Thymus (tissue), 11 donors: ENCODE data around the gene IFI27L2. TPM values are rescaled to one million over a fixed set of nuclear protein-coding genes. Genes with fewer than 3 reads are reported as not detected.

ENCODE experiments used
- DNase-seq, 9 donors: peaks; one replicate each; pipeline ENCODE4 v3.0.0-alpha.2; 2013; ENCODE audit warnings: low spot score in 9 of 9, low read depth in 6 of 9, missing footprints in 1 of 9
- H3K27ac ChIP-seq, 2 donors: one replicate each; pipeline ENCODE4 v1.5.1; 2013; ENCODE audit warnings: control low read depth in 1 of 2, low read depth in 1 of 2, low read length in 1 of 2, mild to moderate bottlenecking in 1 of 2, moderate library complexity in 1 of 2
- H3K27me3 ChIP-seq, 2 donors: one replicate each; pipeline ENCODE4 v1.5.1; 2013; ENCODE audit warnings: low read length in 1 of 2; ENCODE audit not compliant: control insufficient read depth in 2 of 2, insufficient read depth in 1 of 2
- H3K36me3 ChIP-seq, 2 donors: one replicate each; pipeline ENCODE4 v1.5.1; 2013; ENCODE audit warnings: low read length in 1 of 2, mild to moderate bottlenecking in 1 of 2, moderate library complexity in 1 of 2; ENCODE audit not compliant: control insufficient read depth in 2 of 2, insufficient read depth in 2 of 2
- H3K4me1 ChIP-seq, 2 donors: one replicate each; pipeline ENCODE4 v1.5.1; 2013; ENCODE audit warnings: low read length in 2 of 2; ENCODE audit not compliant: control insufficient read depth in 2 of 2, insufficient read depth in 2 of 2
- H3K4me3 ChIP-seq, 2 donors: one replicate each; pipeline ENCODE4 v1.5.1; 2013; ENCODE audit warnings: low read length in 2 of 2, control low read depth in 1 of 2, mild to moderate bottlenecking in 1 of 2
- H3K9me3 ChIP-seq, 2 donors: one replicate each; pipeline ENCODE4 v1.5.1; 2013; ENCODE audit warnings: low read length in 1 of 2, mild to moderate bottlenecking in 1 of 2; ENCODE audit not compliant: control insufficient read depth in 2 of 2, insufficient read depth in 1 of 2
- WGBS: extraction: QIAGEN DNeasy Blood & Tissue Kit; methylation state at CpG from one replicate; pipeline ENCODE4 v1.1.7; 2013; 5-methylcytosine and 5-hydroxymethylcytosine counted together
- polyA plus RNA-seq: library from polyadenylated mRNA; stranded (reverse); fragments of 200-250 nt; gene quantifications from one replicate; pipeline ENCODE4 v1.2.3, GENCODE V29; 2013
- total RNA-seq: library from RNA; stranded (reverse); fragments of 120-200 nt; gene quantifications from one replicate; pipeline ENCODE4 v1.2.4, GENCODE V29; 2013
- donor health status: healthy.

Gene IFI27L2
- total and polyA plus RNA-seq, 2 donors = 79.1 to 118 TPM

DNA sequence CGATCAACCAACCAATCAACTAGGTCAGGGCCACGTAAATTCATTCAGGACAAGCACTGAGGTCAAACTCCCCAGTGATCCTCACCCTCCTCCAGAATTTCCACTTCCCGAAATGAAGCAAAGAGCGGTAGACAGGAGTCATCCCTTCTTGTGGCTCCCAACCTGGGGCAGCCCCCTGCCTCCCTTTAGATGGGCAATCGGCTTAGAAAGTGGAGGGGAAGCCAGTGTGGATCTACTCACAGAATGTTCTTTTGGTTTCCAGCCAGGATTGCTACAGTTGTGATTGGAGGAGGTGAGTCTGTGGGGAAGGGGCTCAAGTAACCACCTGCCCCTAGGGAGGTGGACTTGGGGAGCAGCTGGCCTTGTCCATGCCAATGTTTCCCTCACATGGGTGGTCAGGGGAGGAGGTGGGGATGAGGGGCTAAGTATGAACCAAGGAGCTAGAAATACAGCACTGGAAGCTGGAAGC is 14.8 kb downstream of the IFI27L2 start:
- H3K4me1 ChIP-seq = peaks cover 0 to 3% of the 10 kb centered on the region in 2 donors

DNA sequence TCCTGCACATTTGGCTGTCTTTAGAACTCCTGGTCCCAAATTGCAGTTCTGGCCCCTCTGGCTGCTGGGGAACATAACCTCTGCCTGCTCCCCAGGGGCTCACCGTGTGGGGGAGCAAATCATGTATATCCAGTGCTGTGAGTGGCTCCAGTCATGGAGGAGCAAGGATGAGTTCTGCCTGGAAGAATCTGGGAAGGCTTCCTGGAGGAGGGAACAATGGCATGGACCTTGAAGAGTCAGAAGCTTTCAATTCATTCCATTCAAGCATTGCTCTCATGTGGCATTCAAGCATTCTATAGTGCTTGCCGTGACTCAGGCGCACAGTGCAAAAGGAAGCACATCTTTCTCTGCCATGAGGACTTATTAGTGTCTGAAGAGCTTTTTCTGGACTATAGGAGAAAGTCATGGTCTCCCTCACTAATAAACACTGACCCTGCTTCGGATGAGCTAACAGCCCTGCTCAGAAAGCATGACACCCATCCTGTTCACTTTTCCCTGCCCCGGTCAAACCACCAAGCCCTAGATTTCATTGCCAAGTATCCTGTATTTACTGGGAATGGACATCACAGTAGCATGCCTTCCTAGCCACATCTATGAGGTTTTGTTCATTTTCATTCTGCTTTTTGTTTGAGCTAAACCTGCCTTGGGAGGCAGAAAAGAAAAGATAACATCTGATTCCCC is 15.4 kb downstream of the IFI27L2 start:
- Histone ChIP-seq H3K36me3 (no peaks in the 10 kb centered on the region), H3K9me3 (no peaks in the 10 kb centered on the region), H3K27ac (no peak overlapping the region), H3K4me1 (peaks cover 0 to 3% of the 10 kb centered on the region in 2 donors), H3K4me3 (no peak overlapping the region), H3K27me3 (peaks cover 0 to 2% of the 10 kb centered on the region in 2 donors)
- 94% methylated on average over 5 of the region's 5 CpGs for WGBS
- no peak for DNase-seq

More for the DNA sequence above, 14.8 kb downstream of the IFI27L2 start:
- H3K27ac ChIP-seq = no peak overlapping the region
- peaks cover 0 to 2% of the 10 kb centered on the region in 2 donors for H3K27me3 ChIP-seq
- WGBS = 92% methylated on average over 5 of the region's 5 CpGs
- no peaks in the 10 kb centered on the region for H3K36me3 ChIP-seq
- no peak for DNase-seq
- H3K9me3 ChIP-seq = no peaks in the 10 kb centered on the region
- no peak overlapping the region for H3K4me3 ChIP-seq

DNA sequence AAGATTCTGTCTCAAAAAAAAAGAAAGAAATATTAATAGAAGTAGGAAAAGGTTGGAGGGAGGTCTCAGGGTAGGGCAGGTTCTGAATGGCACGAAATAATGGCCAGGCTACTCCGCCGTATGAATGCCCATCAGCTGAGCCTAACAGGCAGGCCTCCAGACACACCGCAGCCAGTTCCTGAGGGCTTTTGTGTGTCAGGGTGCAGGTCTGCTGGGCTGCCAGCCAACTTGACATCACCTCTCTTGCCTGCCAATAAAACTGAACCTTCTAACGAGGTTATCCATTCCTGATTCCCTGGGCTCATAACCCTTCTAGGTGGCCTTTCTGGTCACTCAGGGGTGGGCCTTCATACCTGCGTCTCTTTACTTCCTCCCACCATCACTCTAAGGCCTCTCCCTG is 15.9 kb downstream of the IFI27L2 start:
- Histone ChIP-seq H3K9me3 (no peaks in the 10 kb centered on the region), H3K4me3 (no peak overlapping the region), H3K36me3 (no peaks in the 10 kb centered on the region), H3K4me1 (peaks cover 0 to 3% of the 10 kb centered on the region in 2 donors), H3K27ac (no peak overlapping the region), H3K27me3 (peaks cover 0 to 2% of the 10 kb centered on the region in 2 donors)
- no peak for DNase-seq
- 86% methylated on average over 6 of the region's 6 CpGs for WGBS

DNA sequence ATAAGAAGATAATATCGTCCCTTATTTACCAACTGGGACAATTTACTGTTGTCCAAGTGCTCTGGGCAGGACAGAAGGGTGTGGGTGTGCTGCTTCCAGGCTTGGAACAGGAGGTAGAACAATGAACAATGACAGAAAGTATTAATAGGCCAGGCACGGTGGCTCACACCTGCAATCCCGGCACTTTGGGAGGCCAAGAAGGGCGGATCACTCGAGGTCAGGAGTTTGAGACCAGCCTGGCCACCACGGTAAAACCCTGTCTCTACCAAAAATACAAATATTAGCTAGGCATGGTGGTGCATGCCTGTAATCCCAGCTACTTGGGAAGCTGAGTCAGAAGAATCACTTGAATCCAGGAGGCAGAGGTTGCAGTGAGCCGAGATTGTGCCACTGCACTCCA is 16.3 kb downstream of the IFI27L2 start:
- H3K27me3 ChIP-seq = peaks cover 0 to 2% of the 10 kb centered on the region in 2 donors
- 94% methylated on average over 7 of the region's 7 CpGs for WGBS
- DNase-seq = no peak
- no peaks in the 10 kb centered on the region for H3K36me3 ChIP-seq
- peaks cover 0 to 3% of the 10 kb centered on the region in 2 donors for H3K4me1 ChIP-seq
- no peak overlapping the region for H3K27ac ChIP-seq
- H3K4me3 ChIP-seq = no peak overlapping the region
- H3K9me3 ChIP-seq = no peaks in the 10 kb centered on the region

DNA sequence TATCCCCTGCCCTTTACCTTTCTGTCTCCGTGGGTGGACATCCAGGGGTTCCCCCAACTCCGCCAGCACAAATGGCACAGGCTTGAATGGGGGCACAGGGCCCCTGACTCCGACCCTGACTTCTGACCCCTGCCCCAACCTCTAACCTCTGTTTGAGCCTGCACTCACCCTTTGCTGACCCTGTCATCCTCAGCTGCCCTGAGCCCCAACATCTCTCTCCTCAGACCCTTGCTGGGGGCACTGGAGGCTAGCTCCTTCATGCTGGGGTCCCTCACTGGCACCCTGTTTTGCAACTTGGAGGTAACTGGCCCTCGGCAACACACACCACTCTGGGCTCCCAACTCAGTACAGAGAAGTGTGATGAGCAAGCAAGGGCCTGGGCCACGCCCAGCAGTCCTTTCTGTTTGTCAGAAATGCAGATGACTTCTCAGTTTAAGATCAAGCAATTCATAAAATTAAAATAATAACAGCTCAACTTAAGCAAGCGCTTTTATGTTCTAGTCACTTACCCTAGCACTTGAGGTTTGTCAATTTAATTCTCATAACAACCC is 16.8 kb downstream of the IFI27L2 start:
- H3K9me3 ChIP-seq = no peaks in the 10 kb centered on the region
- no peak overlapping the region for H3K4me3 ChIP-seq
- DNase-seq = no peak
- WGBS = 94% methylated on average over 6 of the region's 6 CpGs
- H3K27ac ChIP-seq = no peak overlapping the region
- no peaks in the 10 kb centered on the region for H3K36me3 ChIP-seq
- peaks cover 0 to 3% of the 10 kb centered on the region in 2 donors for H3K4me1 ChIP-seq
- peaks cover 0 to 2% of the 10 kb centered on the region in 2 donors for H3K27me3 ChIP-seq

DNA sequence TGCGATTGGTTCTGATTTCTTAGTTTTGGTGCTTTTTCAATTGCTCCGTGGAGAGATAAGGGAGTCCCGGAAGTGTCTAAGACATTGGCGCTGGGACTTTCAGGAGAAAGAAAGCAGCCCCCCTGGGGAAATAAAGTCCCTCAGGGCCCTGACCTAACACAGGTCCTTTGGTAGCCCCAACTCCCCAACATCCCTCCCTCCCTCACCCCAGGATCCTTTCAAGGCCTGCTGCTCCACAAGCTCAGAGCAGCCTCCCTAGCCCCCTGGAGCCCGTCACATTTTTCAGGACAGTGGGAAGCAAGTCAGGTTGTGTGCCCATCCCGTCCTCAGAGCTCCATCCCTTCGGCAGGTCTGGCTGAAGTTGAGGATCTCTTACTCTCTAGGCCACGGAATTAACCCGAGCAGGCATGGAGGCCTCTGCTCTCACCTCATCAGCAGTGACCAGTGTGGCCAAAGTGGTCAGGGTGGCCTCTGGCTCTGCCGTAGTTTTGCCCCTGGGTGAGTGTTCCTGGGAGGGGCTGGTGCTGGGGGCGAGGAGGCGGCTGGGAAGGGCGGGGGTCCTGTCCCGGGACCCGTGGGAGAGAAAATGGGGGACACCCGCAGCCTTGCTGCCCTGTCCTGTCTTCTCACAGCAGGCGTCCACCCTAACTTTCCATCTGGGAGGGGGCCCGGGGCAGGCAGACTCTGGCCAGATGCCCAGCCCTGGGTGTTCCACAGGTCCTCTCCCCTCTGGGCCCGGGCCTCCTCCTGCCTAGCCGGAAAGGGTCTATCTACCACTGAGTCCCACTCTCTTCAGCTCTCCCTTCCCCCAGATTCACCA is 17.9 kb downstream of the IFI27L2 start:
- Histone ChIP-seq H3K27ac (peak overlapping the region in 1 of 2 donors; percentile 74), H3K36me3 (no peaks in the 10 kb centered on the region), H3K27me3 (peaks cover 0 to 2% of the 10 kb centered on the region in 2 donors), H3K4me3 (peak overlapping the region; percentile 4 to 20), H3K9me3 (no peaks in the 10 kb centered on the region), H3K4me1 (peaks cover 0 to 3% of the 10 kb centered on the region in 2 donors)
- 93% methylated on average over 20 of the region's 20 CpGs for WGBS
- no peak for DNase-seq

- peak in 1 of 9 donors; percentile 13 for DNase-seq
- no peaks in the 10 kb centered on the region for H3K9me3 ChIP-seq
- H3K27me3 ChIP-seq = peaks cover 0 to 2% of the 10 kb centered on the region in 2 donors
- peak within 1 kb of the TSS in 1 of 2 donors; percentile 74 for H3K27ac ChIP-seq
- peaks cover 0 to 3% of the 10 kb centered on the region in 2 donors for H3K4me1 ChIP-seq
- 90% methylated on average over 14 of the region's 14 CpGs for WGBS
- peak within 1 kb of the TSS; percentile 4 to 20 for H3K4me3 ChIP-seq
- H3K36me3 ChIP-seq = no peaks in the 10 kb centered on the region
Measured at GRCh38 chr14:94110552-94111181, 18.7 kb downstream of the IFI27L2 start, which contains the start of gene IFI27. Gene IFI27, plus strand, starts transcription at chr14:94110736.

- peaks cover 0 to 3% of the 10 kb centered on the region in 2 donors for H3K4me1 ChIP-seq
- WGBS = 100% methylated on average over 2 of the region's 2 CpGs
- peak overlapping the region in 1 of 2 donors; percentile 64 for H3K27ac ChIP-seq
- H3K36me3 ChIP-seq = no peaks in the 10 kb centered on the region
- H3K4me3 ChIP-seq = no peak overlapping the region
- no peak for DNase-seq
- no peaks in the 10 kb centered on the region for H3K27me3 ChIP-seq
- H3K9me3 ChIP-seq = no peaks in the 10 kb centered on the region
Measured at GRCh38 chr14:94109915-94110250, 19.5 kb downstream of the IFI27L2 start.
